Fibroblast of peridontal ligament (primary cell): ENCODE measurements around the gene CEL.

Experiments used
- DNase-seq: peaks from one replicate; pipeline ENCODE4 v3.0.0-alpha.2; 2010; ENCODE audit errors: extremely low read depth

Gene CEL

DNA sequence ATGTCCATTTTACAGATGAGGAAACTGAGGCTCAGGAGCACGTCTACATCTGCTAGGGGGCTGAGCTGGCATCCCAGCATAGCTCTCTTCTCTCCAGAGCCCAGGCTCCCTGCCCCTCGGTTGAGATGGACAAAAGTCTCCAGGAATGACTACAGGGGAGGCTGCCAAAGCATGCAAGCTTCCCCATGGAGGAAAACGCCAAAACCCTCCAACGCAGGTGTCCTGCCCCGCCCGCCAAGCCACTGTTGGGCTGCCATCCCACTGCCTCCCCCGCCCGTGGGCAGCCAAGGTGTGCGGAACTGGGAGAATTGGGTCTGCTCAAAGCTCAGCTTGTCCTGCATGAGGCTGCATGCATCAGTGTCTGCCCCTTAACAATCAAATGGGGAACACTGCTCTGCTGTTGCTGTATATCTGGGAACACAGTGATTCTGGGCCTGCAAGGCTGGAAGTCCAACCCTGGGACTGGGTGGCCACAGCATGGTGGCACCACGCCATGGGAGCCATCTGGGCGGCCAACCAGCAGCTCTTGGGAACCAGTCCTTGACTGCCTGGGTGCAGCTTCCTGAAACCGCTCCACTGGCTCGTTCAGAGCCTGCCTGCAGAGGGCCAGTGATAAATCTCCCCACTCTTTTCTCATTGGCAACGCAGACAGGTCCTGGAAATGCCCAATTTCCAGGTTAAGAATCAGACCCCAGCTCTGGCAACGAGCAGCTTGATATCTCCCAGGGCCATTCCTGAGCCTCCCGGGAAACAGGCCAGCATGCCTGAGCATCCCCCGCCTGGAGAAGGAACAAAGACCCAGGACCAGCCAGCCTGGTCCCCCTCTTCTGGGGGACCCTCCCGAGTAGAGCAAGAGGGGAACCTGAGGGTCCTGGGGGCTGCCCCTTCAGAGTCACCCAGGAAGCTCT is 55.7 kb downstream of the CEL start:
- peak; percentile 43 for DNase-seq

DNA sequence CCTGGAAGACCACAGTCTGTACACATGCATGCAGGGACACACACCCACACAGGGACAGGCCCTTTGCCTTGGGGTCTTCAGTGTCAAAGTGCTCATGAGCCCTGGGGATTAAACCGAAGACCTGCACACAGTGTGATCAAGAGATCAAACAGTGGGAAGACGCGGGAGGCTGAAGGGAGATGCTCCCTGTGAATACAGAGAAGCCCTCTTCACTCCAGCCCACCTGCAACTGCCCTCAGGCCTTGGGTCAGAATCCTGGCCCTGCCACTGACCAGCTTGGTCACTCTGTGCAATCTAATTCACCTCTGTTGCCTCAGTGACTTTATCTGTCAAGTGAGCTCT is 56.4 kb downstream of the CEL start:
- DNase-seq = no peak

DNA sequence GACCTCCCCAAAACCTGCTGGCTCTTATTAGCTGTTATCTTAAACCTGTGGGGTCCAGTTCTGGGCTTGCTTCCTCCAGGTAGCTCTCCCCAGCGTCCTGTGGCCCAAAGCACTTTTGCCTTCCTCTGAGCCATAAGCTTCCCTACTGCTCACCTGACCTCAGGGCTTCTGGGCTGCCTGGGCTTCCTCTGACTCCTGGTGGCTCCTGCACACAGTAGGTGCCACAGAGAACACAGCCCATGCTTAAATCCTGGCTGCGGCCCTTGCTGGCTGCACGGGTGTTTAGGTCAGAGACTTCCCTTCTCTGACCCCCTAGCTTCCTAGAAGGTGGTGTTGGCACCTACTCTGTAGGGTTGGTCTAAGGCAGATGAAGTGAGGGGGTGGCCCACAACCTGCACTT is 56.8 kb downstream of the CEL start:
- DNase-seq = no peak

DNA sequence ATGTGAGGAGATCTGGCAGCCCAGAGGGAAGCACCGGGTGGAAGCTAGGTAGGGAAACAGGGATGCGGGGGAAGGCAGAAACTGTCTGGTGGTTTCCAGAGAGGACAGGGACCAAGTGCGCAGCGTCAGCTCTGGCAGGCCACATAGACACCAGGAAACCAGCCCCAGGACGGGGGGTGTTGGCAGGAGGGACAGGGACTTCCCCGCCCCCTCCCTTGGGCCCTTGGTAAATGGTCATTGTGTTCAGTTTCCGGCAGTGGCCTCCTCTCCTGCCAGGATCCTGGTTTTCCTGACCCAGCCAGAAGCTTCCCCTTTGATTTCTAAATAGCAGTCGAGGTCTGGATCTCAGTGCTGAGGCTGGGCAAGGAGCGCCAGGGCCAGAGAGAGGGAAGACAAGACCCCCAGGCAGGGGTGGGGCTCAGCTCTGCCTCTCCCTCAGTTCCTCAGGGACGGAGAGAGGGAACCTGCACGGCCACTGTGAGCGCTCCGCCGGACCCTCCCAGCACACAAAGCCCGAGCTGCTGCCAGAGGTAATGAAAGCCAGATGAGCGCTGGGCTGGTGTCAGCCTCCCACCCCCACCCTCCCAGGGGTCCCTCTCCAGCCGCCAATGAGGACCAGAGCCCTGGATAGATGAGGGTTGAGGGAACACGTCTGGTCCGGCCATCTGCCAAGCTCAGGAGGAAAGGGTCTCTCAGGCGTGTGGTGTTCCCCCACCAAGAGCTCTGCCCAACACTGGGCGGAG is 57.5 kb downstream of the CEL start:
- DNase-seq = peak; percentile 52

DNA sequence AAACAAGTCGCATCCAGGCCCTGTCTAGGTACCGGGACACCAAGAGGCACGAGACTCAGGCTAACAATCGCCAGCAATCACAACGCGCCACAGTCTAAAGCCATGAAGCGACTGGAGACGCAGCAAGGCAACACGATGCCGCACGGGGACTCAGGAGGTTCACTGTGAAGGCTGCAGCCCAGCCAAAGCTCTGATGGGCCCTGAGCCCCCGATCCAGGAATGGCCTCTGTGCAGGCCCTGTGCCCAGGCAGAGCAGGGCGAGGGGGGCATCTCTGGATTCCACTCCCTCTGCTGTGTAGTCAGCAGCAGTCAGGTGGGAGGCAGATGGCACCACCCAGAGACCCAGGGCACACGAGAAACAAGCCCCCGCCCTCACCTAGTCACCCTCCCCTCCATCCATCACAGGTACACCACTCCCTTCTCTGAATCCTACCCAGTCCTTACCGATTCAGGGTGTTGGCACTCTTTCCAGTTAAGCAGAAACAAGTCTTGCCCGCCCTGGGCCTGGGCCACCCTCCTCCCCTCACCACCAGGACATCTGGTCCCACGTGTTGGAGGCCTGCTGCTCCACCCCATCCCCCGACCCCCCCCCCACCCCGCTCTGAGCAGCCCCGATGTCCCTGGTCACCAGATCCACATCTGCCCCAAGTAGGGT is 58.2 kb downstream of the CEL start:
- no peak for DNase-seq

DNA sequence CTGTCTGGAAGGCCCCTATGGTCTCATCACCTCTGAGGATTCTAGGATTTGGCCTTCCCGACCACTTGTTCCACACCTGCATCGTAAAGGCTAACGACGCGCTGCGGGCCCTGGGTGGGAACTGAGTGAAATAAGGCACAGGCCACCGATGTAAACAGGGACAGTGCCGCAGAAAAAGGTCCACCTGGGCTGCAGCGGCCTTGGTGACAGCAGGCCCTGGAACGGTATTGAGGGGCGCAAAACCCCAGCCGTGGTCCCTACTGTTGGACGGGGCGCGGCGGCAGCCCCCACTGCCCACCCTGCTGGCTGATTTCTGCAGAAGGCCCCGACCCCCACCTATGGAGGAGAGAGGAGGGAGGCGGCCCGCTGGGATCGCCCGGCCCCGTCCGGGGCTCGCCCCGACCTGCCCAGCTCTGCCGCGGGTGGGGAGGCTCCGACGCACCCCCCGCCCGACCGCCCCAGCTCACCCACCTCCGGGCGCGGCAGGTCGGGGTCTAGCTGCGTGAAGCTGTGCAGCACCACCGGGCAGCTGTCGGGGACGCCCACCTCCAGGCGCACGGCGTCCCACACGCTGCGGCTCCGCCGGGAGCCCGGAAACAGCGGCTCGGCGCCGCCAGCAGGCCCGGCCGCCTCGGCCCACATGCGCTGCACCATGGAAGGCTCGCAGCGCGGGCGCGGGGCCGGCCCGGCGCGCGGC is 58.9 kb downstream of the CEL start:
- DNase-seq = no peak
